ENCODE data around the gene NUP214.

DNA sequence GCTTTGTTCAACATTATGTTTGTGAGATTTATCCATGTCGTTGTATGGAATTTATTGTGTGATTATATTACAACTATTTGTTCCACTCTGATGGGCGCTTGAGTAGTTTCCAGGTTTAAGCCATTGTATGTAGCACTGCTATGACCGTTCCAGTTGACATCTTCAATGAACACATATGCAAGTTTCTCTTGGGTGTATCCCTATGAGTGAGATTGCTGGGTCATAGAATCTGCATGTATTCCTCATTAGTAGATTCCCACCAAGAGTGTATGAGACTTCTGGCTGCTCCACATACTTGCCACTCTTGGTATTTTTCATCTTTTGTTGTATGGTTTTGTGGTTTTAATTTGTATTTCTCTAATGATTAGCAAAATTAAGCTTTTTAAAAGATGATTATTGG is 22.9 kb downstream of the NUP214 start:
- TF ChIP-seq CTCF (conservative IDR thresholded peaks at IDR 0.05; ENCODE audit: low read depth, low read length): no peak
- TF ChIP-seq EZH2 (IDR thresholded peaks at IDR 0.05; ENCODE audit: borderline replicate concordance, low read depth, low read length, poor library complexity, severe bottlenecking): no peak
